Fibroblast of skin of scalp (primary cell): ENCODE data around the gene TRPV2.
"Not testable (repeated sequence)": the region's sequence is repeated elsewhere in the genome, so short reads cannot be mapped to it uniquely, and the experiment has no call there.

Experiments used
- DNase-seq: peaks from one replicate; pipeline ENCODE4 v3.0.0-alpha.2; 2013

Gene TRPV2

DNA sequence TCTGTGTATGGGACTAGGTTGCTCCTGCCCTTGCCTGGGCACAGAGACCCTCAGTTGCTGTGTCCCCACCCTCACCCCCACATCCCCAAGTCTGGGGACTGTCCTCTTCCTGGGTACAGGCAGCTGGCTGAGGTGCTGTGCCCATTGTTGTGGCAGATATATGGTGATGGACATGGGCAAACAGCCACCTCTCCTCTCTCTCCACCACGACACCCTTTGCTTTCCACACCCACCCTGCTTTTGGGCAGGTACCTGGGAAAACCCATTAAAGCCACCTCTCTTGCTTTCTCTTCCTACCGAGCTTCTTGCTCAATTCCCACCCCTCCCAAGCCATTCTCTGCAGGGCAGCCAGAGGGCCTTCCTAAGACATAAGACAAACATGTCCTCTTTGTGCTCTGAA is 21.7 kb downstream of the TRPV2 start:
- no peak for DNase-seq

GRCh38 chr17:16438173-16438556 is 22.8 kb downstream of the TRPV2 start:
- no peak for DNase-seq

DNA sequence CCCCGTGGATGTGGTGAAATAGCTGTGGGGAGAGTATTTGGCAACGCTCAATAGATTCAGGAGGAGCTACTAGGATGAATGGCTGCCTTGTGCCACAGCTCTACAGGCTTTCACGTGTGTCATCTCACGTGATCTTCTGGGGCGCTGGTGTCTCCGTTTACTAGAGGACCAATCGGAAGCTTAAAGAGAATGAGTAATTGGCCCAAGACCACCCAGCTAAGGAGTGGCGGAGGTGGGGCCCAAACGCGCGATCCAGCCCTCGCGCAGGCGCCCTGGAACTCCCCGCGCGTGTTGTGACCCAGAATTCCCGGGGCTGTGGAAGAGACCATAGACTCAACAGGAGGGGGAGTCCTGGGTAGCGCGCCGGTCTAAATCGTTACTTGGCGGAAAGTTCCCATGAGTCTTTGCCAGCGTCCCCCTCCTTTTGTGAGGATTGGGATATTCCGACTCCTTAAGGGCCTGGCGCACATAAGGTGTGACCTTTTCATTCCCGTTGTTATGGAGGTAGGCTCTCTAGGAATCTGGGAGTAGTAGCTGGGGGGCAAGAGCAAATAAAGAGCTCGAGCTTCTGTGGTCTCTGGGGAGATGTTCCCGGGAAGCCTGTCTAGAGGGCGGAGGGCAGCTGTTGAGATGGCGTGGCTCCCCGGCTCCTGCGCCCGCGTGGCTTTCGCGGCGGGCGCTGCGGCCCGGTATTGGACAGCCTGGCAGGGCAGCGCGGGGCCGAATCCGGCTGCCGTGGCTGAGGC is 23.4 kb downstream of the TRPV2 start:
- DNase-seq, result peak; percentile 100

DNA sequence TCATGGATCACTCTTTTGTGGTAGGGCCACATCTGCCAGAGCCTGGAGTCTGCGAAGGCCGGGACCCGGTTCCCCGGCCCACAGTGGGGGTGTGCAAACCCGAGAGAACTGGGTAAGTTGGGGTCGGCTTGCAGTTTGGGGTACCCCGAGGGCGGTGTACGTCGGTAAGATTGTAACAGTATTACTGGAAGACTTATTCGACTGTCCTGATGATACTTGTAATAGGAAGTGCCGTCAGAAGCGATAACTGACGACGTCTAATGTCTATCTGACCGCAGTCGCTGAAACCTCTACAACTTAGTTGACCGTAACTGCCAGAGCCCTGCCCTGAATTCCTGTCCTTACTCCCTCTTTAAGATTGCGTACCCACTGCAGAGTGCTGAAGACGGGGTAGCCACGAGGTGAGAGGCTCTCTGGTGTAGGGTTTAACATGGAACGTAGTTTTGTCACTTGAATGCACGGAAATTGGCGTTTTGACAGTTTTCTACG is 24.0 kb downstream of the TRPV2 start:
- DNase-seq, result no peak

DNA sequence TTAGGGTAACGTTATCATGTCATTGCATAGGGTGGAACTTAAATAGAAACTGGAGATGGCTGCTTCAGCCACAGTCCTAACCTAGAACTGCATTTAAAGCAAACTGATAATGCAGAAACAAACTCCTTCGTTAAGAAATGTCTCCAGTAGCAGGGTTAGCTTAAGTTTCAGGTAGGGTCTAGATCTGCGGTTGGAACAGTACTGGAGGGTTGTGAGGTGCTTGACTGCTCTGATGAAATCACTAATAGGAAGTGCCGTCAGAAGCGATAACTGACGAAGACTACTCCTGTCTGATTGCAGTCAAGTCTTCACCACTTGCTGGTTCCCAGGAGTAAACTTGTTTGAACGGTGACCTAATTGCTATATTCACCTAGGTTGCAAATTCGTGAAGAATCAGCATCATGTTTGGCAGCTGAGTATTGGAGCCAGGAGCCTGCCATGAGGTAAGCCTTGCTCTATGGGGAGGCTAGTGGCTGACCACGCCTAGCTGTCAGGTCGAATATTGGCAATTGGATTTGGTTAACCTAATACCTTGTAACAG is 24.5 kb downstream of the TRPV2 start:
- DNase-seq, result no peak

DNA sequence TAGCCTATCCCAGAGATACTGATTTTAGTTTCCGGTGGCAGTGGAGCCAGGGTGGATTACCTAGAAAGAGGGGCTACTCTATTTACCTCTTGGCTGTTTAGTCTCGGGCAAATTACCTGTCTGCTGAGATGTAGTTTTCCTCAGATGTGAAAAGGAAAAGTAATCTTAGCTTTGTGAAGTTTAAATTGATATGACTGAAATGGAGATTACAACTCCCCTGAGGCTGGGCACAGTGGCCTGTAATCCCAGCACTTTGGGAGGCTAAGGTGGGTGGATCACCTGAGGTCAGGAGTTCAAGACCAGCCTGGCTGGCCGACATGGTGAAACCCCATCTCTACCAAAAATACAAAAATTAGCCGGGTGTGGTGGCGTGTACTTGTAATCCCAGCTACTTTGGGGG is 25.0 kb downstream of the TRPV2 start:
- DNase-seq, result not testable (repeated sequence)

DNA sequence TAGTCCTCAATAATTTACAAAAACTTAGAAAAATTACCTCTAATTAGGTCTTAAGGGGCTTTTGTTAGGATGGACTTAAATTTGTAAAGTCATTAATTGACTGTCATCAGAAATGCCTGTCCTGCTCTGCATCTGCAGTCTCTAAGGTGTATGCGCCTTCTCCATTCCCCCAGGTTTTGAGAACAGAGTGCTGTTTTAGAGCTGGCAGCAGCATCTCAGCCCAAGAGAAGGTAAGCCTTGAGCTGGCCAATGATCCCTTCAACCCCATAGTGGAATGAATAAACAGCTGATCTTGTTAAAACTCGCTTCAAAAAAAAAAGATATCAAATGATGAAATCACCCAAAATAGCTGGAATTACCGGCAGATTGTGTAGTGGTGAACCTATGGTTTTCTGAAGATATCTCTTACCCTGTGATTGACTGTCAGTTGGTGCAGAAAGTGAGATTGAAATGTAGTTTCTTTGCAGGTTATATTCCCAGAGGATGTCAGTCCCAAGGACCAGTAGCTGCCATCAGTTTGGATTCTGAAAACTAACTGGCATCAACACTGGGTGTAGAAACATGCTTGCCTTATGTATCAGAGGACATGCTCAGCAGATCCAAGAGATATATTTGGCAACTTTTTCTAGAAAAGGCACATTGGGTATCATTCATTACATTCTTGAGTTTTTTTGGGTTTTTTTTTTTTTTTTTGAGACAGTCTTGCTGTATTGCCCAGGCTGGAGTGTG is 25.7 kb downstream of the TRPV2 start:
- peak; percentile 20 for DNase-seq

- peak; percentile 32 for DNase-seq
Observed at GRCh38 chr17:16442141-16442540, 26.8 kb downstream of the TRPV2 start.

DNA sequence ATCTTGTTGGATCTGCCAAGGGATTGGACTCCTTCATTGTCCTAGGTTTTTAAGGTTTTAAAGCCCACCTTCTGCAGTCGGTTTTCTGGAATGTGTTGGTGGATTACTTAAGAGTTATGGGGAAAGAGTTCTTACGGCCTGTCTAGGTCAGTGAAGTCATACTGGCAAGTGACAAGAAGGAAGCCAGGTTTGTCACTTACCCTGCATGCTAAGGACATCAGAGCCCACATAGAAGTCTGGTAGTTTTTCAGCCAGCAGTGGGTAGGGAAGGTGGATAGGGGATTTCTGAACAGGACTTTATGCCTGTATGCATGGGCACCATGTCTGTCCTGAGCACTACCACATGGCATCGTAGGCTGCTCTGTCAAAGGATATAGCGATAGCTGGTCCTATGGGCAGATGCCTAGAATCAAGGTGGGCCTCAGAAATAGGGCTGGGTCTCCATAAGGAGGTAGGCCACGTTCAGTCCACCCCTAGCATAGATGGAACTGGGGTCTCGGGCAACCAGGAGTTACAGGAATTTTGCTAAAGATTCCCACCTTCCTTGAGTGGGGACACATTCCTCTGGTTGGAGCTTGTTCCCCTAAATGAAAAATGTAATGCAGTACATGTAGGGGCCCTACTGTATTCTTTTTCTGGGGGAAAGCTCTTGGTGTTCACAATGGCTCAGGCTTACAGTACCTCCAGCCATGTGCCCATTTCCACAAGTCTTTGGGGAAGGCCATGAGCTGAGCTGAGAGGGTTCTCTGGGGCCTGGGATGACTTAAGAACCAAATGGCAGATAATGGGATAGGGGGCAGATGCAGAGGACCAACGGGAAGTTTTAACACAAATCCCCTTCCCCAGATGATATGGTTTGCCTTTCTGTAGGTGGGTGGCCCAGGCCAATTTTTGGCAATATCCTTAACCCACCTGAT is 27.5 kb downstream of the TRPV2 start:
- no peak for DNase-seq

DNA sequence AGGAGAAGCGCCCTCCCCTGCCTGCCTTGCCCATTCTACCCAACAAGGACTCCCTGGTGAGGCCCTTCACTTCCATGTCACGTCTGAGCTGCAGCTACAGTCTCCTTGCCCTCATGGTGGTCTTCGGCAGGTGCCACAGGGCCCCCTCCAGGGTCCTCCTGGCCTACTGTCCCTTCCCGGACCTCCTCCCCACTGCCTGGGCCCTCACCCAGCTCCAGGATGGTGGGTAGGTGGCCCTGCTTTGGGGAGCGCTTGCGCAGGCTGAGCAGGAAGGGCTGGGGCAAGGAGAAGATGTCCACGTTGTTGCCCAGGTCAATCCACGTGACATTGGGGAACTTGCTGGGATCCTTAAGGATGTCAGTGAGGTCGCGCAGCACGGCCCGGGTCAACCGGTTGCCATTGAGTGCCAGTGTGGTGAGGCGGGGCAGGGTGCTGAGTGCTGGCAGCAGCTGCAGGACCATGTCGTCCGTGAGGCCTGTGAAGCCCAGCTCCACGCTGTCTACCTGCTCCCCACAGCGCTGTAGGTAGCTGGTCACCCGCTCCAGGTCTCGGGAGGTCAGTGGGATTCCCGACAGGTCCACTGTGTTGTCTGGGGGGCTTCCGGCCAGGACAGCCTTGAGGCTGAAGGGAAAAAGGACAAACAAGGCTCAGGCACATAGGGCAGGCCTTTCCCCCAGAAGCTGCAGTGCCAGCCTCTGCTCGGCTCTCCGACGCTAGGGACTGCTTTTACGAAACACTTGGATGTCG is 28.3 kb downstream of the TRPV2 start:
- no peak for DNase-seq

DNA sequence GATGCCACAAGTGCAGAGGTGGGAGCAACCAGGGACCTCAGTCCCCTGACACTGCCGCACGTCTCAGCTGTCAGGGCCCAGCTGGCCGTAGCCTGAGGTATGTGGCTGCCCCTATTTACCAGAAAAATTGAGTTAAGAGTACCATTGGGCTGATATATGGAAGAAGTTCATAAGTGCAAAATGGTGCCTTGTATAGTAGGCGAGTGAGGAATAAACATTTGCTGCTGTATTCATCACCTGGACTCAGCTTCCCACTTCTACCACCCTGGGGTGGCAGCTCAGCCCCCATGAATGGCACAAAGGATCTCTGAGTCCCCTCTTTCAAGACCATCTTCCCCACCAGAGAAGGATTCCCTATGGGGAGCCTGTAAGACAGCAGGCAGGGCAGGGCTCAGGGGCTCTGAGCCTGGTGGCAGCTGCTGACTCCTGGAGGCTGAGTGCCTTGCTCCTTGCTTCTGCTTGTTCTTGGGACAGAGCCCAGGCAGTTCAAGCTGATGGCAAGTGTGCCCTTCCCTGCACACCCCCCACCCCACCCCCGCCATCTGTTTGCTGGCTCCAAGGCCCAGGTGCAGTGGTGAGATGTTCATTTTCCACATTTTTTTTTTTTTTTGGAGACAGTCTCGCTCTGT is 29.0 kb downstream of the TRPV2 start:
- DNase-seq, result peak; percentile 22

- DNase-seq, result no peak
Observed at GRCh38 chr17:16446338-16446983, 31.1 kb downstream of the TRPV2 start.

DNA sequence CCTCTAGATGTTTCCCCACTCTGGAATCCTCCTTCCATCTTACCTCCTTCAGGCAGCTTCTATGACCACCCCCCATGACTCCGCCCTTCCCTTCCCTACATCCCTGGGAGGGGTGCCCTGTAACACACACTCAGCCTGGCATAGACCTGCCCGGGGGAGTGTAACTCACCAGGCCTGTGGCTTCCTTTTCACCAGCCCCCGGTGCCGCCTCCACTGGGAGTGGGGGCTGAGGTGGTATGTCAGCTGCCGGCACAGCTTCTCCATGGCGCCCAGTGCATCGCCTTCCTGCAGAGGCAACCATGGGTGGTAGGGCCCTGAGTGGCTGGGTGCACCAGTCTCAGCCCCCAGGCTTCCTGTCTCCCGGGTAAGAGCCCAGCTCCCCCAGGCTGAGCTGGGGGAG is 32.3 kb downstream of the TRPV2 start:
- no peak for DNase-seq

GRCh38 chr17:16448490-16448889 is 33.1 kb downstream of the TRPV2 start:
- no peak for DNase-seq

- DNase-seq, result peak; percentile 48
Observed at GRCh38 chr17:16449121-16449570, 33.8 kb downstream of the TRPV2 start.

DNA sequence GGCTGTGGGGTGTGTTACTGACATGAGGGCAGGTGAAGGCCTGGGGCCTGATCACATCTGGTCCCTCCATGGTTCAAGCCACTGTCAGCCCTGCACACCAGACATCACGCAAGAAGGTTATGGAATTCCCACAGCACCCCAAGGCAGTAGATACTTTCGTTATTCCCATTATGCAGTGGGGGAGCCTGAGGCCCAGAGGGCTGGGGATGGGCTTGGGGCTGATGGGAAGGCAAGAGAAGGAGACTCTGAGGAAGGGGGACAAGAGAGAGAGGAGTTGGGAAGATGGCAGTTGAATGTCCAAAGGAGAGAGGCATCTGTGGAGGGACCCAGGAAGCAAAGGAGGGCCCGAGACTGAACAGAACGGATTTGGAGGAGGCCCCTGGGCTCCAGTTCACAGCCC is 34.7 kb downstream of the TRPV2 start:
- DNase-seq, result no peak

DNA sequence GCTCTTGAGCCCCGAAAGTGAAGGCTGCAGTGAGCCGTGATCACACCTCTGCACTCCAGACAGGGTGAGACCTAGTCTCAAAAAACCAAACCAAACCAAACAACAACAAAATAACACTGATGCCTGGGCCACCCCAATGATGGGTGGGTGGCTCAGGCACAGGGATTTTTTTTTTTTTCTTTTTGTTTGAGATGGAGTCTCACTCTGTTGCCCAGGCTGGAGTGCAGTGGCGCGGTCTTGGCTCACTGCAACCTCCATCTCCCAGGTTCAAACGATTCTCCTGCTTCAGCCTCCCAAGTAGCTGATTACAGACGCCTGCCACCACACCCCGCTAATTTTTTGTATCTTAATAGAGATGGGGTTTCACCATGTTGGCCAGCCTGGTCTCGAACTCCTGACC is 36.9 kb downstream of the TRPV2 start:
- DNase-seq, result not testable (repeated sequence)

GRCh38 chr17:16453493-16453851 is 38.1 kb downstream of the TRPV2 start:
- no peak for DNase-seq

DNA sequence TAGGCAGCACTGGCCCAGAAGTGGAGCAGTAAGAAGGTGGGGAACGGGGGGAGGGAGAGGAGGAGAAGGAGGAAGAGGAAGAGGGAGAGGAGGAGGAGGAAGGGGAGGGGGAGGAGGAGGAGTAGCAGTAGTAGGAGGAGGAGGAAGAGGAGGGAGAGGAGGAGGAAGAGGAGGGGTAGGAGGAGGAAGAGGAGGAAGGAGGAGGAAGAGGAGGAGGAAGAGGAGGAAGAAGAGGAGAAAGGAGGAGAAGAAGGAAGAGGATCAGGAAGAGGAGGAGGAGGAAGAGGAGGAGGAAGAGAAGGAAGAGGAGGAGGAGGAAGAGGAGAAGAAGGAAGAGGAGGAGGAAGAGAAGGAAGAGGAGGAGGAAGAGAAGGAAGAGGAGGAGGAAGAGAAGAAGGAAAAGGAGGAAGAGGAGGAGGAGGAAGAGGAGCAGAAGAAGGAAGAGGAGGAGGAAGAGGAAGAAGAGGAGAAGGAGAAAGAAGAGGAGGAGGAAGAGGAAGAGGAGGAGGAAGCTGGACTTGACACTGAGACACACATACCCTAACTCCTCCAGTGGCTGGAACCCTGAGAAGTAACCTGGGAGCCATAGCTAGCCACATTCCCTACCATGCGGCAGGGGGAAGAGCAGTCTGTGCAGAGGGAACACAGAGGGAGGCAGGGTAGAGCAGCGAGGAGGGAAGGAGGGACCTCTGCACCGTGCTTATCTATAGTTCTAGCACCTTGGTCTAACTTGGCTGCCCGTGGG is 40.8 kb downstream of the TRPV2 start:
- no peak for DNase-seq

DNA sequence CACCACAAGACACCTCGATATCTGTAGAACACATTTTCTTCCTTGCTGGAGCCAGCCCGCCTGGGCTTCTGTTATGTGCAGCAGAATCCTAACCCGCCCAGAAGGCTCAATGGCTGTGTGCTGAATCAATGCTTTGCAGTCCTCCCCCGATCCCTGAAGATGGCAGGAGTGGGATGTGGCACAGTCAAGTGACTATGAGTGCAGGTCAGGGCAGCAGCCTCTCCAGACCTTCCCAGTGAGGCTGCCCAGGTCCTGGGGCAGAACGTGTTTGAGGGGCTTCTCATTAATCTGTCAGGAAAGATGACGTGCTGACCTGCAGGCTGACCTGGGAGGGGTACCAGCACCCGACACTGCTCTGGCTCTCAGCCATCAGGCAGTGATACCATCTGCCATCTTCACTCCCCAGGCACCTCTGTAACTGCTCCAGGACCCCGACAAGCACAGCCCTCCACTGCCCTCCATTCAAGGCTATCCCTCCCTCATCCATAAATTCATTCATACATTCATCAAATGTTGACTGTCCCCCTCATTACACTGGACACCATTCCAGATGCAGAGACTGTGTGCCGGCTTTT is 41.5 kb downstream of the TRPV2 start:
- no peak for DNase-seq
